ENCODE results near the gene ADAMTS3.

GRCh38 chr4:72305080-72305479 lies 263.9 kb downstream of the ADAMTS3 start:
- no peak for TF ChIP-seq HOXA7 (CRISPR knock-in tag; IDR thresholded peaks at IDR 0.05; ENCODE audit: borderline replicate concordance)
- TF ChIP-seq ZNF2 (tag by site-specific recombination; IDR thresholded peaks at IDR 0.05): no peak
- TF ChIP-seq, protein P1, sequence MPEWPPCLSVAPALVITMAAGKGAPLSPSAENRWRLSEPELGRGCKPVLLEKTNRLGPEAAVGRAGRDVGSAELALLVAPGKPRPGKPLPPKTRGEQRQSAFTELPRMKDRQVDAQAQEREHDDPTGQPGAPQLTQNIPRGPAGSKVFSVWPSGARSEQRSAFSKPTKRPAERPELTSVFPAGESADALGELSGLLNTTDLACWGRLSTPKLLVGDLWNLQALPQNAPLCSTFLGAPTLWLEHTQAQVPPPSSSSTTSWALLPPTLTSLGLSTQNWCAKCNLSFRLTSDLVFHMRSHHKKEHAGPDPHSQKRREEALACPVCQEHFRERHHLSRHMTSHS (tag by site-specific recombination; IDR thresholded peaks at IDR 0.05): no peak
- no peak for TF ChIP-seq ZNF580 (tag by site-specific recombination; IDR thresholded peaks at IDR 0.05)
- TF ChIP-seq ZNF623 (tag by site-specific recombination; IDR thresholded peaks at IDR 0.05): no peak
- no peak for TF ChIP-seq OVOL3 (tag by site-specific recombination; IDR thresholded peaks at IDR 0.05)
- TF ChIP-seq ZIC2 (tag by site-specific recombination; IDR thresholded peaks at IDR 0.05): no peak
- TF ChIP-seq ZNF248 (tag by site-specific recombination; IDR thresholded peaks at IDR 0.05): no peak
- TF ChIP-seq SP7 (tag by site-specific recombination; IDR thresholded peaks at IDR 0.05): no peak
- TF ChIP-seq, protein P2, sequence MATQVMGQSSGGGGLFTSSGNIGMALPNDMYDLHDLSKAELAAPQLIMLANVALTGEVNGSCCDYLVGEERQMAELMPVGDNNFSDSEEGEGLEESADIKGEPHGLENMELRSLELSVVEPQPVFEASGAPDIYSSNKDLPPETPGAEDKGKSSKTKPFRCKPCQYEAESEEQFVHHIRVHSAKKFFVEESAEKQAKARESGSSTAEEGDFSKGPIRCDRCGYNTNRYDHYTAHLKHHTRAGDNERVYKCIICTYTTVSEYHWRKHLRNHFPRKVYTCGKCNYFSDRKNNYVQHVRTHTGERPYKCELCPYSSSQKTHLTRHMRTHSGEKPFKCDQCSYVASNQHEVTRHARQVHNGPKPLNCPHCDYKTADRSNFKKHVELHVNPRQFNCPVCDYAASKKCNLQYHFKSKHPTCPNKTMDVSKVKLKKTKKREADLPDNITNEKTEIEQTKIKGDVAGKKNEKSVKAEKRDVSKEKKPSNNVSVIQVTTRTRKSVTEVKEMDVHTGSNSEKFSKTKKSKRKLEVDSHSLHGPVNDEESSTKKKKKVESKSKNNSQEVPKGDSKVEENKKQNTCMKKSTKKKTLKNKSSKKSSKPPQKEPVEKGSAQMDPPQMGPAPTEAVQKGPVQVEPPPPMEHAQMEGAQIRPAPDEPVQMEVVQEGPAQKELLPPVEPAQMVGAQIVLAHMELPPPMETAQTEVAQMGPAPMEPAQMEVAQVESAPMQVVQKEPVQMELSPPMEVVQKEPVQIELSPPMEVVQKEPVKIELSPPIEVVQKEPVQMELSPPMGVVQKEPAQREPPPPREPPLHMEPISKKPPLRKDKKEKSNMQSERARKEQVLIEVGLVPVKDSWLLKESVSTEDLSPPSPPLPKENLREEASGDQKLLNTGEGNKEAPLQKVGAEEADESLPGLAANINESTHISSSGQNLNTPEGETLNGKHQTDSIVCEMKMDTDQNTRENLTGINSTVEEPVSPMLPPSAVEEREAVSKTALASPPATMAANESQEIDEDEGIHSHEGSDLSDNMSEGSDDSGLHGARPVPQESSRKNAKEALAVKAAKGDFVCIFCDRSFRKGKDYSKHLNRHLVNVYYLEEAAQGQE (tag by site-specific recombination; IDR thresholded peaks at IDR 0.05): no peak
- no peak for TF ChIP-seq ZNF175 (tag by site-specific recombination; IDR thresholded peaks at IDR 0.05)
- TF ChIP-seq, protein P3, sequence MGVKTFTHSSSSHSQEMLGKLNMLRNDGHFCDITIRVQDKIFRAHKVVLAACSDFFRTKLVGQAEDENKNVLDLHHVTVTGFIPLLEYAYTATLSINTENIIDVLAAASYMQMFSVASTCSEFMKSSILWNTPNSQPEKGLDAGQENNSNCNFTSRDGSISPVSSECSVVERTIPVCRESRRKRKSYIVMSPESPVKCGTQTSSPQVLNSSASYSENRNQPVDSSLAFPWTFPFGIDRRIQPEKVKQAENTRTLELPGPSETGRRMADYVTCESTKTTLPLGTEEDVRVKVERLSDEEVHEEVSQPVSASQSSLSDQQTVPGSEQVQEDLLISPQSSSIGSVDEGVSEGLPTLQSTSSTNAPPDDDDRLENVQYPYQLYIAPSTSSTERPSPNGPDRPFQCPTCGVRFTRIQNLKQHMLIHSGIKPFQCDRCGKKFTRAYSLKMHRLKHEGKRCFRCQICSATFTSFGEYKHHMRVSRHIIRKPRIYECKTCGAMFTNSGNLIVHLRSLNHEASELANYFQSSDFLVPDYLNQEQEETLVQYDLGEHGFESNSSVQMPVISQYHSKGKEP (tag by site-specific recombination; IDR thresholded peaks at IDR 0.05): no peak
- no peak for TF ChIP-seq ZNF184 (tag by site-specific recombination; IDR thresholded peaks at IDR 0.05)
- TF ChIP-seq ZNF37A (tag by site-specific recombination; IDR thresholded peaks at IDR 0.05): no peak

All from HEK293 (cell line).